GM21360 (cell line): ENCODE data around the gene LETM1.

Source experiments
- ATAC-seq: cut with Tn5 transposase; IDR thresholded peaks from one replicate; pipeline ENCODE4 v1.9.1; 2021; ENCODE audit warnings: mild to moderate bottlenecking, moderate library complexity; ENCODE audit not compliant: unreplicated experiment

Gene LETM1

DNA sequence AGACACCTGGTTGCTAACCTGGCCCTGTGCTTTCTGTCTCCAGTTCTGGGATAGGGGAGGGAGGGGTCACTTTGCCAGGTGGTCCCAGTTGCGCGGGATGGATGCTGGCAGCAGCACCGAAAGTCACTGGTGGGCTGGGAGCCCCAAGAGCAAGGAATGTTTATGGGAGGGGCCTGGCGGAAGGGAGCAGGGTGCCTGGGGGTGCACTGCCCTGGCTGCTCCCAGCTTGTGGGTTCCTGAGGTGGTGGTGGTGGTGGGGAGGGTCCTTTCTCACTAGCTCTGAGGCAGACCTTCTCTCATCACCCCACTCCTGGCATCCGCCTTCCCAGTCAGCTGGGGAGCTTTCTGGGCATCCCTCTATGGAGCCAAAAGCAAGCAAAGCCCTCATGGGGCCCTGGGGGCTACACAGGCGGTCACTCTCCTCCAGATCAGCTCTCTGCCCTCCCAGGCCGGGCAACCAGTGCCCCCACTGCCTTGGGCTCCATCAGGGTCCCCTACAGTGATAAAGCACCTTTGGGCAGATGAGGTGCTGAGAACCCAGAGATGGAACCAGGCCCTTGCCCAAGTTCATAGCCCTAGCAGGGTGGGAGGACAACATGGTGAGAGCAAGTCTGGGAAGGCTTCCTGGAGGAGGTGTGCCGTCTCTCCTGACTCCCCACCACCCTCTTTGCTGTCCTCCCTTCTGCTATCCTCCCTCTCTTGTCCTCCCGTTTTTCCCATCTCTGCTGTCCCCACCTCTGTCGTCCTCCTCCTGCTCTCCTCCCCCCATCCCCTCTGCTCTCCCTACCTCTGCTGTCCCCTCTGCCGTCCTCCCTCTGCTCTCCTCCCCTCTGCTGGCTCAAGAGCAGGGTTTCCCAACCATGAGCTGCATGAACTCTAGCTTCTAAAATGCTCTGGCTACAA is 46.9 kb downstream of the LETM1 start:
- ATAC-seq: no peak

DNA sequence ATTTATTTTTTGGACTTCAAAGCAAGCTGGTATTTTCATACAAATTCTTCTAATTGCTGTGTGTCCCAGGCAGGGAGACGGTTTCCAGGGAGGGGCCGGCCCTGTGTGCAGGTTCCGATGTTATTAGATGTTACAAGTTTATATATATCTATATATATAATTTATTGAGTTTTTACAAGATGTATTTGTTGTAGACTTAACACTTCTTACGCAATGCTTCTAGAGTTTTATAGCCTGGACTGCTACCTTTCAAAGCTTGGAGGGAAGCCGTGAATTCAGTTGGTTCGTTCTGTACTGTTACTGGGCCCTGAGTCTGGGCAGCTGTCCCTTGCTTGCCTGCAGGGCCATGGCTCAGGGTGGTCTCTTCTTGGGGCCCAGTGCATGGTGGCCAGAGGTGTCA is 47.6 kb downstream of the LETM1 start:
- no peak for ATAC-seq

DNA sequence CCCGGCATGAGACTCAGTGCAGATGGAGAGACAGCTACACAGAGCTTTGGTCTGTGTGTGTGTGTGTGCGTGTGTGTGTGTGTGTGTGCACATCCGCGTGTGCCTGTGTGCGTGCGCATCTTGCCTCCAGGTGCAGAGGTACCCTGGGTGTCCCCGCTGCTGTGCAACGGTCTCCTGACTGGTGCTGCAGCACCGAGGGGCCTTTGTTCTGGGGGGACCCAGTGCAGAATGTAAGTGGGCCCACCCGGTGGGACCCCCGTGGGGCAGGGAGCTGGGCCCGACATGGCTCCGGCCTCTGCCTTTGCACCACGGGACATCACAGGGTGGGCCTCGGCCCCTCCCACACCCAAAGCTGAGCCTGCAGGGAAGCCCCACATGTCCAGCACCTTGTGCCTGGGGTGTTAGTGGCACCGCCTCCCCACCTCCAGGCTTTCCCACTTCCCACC is 48.6 kb downstream of the LETM1 start:
- ATAC-seq: no peak

DNA sequence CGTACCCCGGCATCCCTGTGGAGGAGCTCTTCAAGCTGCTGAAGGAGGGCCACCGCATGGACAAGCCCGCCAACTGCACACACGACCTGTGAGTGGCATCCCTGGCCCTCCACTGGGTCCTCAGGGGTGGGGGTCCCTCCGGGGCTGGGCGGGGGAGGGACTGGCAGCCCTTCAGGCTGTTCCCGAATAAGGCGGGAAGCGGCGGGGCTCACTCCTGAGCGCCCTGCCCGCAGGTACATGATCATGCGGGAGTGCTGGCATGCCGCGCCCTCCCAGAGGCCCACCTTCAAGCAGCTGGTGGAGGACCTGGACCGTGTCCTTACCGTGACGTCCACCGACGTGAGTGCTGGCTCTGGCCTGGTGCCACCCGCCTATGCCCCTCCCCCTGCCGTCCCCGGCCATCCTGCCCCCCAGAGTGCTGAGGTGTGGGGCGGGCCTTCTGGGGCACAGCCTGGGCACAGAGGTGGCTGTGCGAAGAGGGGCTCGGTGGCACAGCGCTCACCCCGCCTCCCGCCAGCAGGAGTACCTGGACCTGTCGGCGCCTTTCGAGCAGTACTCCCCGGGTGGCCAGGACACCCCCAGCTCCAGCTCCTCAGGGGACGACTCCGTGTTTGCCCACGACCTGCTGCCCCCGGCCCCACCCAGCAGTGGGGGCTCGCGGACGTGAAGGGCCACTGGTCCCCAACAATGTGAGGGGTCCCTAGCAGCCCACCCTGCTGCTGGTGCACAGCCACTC is 49.2 kb downstream of the LETM1 start:
- no peak for ATAC-seq

DNA sequence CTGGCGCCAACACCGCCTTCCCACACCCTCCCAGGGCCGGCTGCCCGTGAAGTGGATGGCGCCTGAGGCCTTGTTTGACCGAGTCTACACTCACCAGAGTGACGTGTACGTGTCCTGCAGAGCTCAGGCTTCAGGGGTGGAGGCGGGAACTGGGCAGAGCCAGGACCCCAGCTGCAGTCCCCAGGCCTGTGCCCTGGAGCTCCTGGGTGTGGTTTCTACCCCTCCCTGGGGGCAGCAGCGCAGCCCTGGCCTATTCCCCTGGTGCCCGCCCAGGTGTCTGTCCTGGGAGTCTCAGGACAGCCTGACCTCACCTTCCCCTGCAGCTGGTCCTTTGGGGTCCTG is 49.8 kb downstream of the LETM1 start:
- ATAC-seq: no peak

DNA sequence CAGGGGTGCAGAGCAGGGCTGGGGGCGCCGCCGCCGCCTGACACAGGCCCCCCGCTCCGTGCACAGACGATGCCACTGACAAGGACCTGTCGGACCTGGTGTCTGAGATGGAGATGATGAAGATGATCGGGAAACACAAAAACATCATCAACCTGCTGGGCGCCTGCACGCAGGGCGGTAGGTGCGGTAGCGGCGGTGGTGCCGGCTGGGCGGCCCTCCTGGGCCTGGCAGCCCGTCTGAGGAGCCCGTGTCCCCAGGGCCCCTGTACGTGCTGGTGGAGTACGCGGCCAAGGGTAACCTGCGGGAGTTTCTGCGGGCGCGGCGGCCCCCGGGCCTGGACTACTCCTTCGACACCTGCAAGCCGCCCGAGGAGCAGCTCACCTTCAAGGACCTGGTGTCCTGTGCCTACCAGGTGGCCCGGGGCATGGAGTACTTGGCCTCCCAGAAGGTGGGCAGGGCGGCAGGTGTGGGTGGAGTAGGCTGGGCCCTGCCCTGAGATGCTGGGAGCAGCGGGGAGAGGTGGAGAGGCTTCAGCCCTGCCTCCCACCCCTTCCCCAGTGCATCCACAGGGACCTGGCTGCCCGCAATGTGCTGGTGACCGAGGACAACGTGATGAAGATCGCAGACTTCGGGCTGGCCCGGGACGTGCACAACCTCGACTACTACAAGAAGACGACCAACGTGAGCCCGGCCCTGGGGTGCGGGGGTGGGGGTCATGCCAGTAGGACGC is 50.3 kb downstream of the LETM1 start:
- ATAC-seq: no peak

DNA sequence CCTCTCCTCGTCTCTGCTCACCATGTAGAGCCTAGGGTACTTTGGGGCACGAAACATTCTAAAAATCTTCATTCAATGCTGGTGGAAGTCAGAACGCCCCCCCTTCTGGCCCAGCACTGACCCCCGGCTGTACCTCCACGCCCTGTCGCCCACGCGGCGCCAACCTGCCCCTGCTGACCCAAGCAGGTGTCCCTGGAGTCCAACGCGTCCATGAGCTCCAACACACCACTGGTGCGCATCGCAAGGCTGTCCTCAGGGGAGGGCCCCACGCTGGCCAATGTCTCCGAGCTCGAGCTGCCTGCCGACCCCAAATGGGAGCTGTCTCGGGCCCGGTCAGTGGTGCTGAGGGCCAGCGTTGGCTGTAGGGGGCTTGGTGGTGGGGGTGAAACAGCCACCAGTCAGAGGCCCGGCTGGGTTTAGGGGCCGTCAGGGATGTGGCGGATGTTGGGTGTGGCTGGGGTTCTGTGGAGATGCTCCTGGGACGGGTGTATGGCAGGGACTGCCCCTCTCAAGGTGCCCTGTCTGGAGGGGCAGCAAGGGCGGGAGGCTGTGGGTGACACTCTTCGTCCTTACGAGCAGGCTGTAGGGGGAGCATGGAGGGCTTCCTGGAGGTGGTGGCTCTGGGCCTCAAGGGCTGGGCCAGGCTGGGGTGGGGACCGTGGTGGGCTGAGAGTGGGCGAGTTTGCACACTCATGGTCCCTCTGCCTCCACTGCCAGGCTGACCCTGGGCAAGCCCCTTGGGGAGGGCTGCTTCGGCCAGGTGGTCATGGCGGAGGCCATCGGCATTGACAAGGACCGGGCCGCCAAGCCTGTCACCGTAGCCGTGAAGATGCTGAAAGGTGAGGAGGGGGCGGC is 51.1 kb downstream of the LETM1 start:
- ATAC-seq: no peak

DNA sequence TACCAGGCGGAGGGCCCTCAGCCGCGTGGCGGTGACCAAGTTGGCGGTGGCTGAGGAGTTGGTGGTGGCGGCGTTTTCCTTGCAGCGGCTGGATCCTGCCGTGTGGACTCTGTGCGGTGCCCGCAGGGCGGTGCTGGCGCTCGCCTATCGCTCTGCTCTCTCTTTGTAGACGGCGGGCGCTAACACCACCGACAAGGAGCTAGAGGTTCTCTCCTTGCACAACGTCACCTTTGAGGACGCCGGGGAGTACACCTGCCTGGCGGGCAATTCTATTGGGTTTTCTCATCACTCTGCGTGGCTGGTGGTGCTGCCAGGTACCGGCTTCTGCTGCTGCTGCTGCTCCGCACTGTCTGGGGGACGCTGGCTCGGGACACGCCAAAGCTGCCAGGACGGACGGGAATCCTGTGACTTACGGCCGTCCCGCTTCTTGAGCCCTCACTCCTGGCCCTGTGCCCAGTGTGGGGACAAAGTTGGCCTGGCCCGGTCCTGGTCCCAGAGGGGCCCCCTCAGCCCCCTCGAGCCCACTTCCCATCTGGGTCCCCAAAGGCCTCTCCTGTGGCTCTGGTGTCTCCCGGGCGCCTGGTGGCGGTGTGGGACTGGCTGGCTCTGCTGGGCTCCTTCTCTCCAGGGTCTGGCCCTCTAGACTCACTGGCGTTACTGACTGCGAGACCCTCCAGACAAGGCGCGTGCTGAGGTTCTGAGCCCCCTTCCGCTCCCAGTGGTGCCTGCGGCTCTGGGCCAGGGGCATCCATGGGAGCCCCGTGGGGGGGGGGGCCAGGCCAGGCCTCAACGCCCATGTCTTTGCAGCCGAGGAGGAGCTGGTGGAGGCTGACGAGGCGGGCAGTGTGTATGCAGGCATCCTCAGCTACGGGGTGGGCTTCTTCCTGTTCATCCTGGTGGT is 52.2 kb downstream of the LETM1 start:
- ATAC-seq: no peak

DNA sequence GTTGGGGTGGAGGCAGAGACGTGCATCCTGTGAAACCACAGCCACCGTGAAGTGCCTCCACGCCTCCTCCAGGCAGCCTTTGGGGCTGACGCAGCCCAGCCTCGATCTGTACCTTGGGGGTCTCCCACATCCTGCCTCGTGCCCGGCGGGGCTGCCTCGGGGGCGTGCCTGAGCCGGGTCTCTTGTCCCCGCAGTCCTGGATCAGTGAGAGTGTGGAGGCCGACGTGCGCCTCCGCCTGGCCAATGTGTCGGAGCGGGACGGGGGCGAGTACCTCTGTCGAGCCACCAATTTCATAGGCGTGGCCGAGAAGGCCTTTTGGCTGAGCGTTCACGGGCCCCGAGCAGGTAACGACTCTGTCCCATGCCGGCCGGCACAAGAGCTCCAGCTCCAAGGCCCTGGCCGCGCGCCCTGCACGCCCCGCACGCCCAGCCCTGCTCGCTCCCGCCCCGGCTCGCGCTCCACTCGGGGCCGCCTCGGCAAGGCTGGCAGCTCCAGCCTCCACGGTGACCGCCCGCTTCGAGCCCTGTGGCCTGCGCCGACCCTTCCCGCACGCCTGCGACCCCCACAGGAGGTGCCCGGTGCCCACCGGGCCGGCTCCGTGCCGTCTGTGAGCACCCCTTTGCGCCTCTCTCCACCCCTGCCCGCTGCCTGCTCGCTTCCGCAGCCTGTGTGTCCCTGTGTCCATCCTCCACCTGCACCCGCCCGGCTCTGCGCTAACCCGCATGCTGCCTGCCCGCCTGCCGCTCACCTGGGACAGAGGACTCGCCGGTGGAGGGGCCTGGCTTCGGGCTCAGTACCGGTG is 53.0 kb downstream of the LETM1 start:
- no peak for ATAC-seq

DNA sequence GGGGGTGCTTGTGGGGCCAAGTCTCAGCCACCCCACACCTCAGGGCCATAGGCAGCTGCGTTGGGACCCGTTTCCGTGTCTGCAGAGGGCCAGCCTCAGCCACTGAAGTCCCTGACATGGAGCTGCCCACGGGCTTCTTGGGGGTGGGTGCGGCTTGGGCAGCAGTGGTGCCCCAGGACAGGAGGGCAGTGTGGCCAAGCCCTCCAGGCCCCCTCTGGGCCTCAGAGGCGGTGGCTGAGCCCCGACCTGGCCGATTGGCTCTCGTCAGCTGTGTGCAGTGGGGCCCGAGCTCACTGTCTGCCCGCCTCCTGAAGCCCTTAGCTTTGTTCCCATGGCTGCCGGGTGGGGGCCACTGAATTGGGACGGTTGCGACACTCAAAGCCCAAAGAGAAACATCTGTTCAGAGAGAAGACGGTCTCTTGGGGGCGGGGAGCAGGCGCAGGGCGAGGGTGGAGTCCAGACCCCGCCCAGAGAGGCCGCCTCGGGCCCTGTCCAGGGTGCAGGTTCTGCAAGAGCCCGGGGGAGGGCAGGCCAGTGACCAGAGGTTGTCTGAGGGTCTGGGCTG is 53.7 kb downstream of the LETM1 start:
- no peak for ATAC-seq

DNA sequence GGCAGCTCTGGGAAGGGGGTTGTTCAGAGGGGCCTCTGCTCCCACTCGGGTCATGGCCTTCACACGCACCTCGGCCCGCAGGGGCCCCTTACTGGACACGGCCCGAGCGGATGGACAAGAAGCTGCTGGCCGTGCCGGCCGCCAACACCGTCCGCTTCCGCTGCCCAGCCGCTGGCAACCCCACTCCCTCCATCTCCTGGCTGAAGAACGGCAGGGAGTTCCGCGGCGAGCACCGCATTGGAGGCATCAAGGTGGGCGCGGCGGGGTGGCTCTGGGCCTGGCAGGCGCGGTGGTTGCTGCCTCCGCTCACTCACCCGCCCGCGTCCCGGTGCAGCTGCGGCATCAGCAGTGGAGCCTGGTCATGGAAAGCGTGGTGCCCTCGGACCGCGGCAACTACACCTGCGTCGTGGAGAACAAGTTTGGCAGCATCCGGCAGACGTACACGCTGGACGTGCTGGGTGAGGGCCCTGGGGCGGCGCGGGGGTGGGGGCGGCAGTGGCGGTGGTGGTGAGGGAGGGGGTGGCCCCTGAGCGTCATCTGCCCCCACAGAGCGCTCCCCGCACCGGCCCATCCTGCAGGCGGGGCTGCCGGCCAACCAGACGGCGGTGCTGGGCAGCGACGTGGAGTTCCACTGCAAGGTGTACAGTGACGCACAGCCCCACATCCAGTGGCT is 54.5 kb downstream of the LETM1 start:
- ATAC-seq: no peak

DNA sequence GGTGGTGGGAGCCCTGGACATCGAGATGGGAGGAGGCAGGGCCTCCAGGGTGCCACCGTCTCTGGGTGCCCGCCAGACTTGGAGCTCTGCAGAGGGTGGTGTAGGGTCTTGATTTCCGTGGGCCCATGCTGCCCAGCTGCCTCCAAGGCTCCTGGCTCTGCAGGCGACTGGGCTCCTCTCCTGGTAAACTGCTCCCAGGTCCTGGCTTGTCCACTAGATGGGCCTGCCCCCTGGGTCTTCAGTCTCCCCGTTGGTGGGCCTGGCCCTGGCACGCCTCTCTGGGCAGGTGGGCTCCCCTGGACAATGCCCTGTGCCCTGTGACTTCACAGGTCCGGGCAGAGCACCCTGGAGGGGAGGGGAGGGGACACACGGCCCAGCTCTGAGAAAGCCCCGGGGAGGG is 55.2 kb downstream of the LETM1 start:
- ATAC-seq: no peak

DNA sequence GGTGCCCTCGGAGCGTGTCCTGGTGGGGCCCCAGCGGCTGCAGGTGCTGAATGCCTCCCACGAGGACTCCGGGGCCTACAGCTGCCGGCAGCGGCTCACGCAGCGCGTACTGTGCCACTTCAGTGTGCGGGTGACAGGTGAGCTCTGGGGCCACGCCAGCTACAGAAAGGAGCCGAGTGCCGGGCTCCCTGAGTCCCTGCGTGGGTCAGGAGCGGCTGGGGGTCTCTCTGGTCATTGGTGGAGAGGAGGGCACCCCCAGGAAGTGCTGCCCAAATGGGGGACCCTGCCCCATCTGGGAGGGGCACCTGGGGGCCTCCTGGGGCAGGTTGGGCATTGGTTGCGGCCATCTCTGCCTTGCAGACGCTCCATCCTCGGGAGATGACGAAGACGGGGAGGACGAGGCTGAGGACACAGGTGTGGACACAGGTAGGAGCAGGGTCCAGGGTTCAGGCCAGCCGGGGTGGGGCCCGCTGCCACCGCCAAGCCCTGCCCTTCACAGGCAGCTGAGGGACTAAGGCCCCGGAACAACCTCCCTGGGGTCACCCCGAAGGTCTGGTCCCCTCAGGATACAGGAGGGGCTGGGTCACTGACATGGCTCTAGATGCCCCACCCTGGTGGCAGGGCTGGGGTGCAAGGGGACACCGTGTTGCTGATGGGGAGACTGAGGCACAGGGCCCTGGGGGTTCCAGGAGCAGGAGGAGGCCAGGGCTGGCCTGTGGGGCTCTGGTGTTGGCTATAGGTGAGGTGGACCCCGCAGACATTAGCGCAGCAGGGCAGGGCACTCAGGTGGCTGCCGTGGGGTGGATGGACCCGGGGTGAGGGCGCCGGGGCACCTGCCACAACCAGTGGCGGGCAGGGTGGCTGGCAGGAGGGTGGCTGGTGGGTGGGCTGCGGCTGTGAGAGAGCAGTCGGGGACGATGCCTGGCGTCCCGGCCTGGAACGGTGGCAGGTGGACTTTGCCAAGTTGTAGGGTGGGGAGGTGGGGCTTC is 56.3 kb downstream of the LETM1 start:
- no peak for ATAC-seq

DNA sequence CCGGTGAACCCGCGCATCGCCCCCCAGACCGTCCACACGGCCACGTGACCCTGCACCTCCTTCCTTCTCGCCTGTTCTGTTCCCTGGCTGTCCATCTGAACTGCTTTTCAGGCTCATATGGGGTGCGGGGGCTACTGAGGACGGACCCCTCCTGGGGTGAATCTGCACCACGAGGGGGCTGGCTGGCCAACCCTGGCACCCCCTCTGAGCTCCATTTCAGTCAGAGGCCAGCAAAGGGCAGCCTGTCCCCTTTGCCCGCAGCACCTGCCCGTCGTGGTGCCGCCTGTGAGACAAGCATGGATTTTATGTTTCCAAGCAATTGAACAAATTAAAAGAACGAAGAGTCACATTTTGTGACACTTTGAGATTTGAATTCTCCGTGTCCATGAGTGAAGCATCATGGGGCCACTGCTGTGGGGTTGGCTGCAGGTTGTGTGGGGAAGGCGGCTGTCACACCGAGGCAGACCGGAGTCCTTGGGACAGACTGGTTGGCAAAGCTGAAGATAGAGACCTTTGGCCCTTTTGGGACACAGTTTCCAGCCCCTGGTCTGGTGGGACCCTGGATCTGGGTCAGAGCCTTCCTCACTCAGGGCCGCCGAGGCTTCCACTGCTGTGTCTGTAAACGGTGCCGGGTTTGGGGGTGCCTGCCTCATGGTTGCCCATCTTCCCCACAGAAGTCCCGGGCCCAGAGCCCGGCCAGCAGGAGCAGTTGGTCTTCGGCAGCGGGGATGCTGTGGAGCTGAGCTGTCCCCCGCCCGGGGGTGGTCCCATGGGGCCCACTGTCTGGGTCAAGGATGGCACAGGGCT is 57.2 kb downstream of the LETM1 start:
- ATAC-seq: no peak

DNA sequence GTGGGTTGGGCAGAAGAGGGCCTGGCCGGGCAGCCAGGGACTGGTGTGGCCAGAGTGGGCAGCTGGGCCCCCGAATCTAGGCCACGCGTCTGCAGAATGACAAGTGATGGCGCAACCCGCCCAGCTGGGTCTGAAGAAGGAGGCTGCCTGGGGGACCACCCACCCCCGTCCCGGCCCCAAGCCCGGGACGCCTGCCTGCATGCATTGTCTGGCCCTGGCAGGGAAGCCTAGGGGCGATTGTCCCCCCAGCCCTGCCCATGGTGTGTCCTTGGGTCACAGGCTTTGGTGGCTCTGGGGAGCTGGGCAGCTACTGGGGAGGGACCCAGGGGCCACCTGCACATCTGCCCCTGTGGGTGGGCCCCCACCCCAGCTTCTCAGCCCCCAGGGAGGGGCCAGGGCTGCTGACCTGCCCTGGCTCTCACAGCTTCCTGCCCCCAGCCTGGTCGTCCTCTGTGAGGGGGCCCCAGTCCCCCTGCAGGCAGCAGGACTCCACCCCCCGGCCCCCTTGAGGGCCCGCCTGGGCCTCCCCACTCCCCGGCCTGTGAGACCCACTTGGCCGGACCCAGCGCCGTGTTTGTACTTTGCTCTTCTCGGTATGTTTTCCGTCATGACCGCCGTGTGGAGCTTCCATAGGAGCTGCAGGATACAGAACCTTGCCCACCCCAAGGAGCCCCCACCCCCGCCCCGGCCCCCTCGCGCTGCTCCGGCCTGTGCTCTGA is 57.9 kb downstream of the LETM1 start:
- no peak for ATAC-seq
